GM21423 (cell line): Measurements from ENCODE around the gene ANKRD49.
A peak's percentile ranks its signal among the peaks of the same experiment; 100 is the strongest.
"Not testable (repeated sequence)": the region's sequence is repeated elsewhere in the genome, so short reads cannot be mapped to it uniquely, and the experiment has no call there.

ENCODE experiments used
- ATAC-seq: cut with Tn5 transposase; IDR thresholded peaks from one replicate; pipeline ENCODE4 v1.9.1; 2021; ENCODE audit warnings: mild to moderate bottlenecking, moderate library complexity; ENCODE audit not compliant: unreplicated experiment

The ANKRD49 gene

GRCh38 chr11:94504689-94505293 is 11.0 kb downstream of the ANKRD49 start:
- no peak for ATAC-seq

GRCh38 chr11:94506513-94506912 is 12.7 kb downstream of the ANKRD49 start:
- not testable (repeated sequence) for ATAC-seq

DNA sequence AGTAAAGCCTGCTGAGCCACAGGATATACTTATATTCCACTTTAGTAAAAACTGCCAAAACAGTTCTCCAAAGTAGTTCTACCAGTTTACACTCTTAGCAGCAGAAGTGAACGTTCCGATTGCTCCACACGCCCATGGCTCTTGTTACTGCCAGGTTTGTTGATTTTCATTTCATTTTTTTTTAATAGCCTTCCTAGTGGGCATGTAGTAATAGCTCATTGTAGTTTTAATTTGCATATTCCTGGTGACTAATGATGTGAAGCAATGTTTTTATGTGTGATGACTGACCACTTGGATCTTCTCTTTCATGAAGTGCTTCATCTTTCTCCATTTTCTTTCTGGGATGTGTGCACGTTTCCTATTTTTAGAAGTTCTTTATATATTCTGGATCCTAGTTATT is 13.7 kb downstream of the ANKRD49 start:
- no peak for ATAC-seq

GRCh38 chr11:94511932-94512781 is 18.4 kb downstream of the ANKRD49 start, which contains the start of gene C11orf97:
C11orf97 (plus strand) TSS chr11:94512461; CDS start chr11:94512529, 68 bp downstream.
- peak; percentile 86 for ATAC-seq

- ATAC-seq: no peak
These were observed 19.3 kb downstream of the ANKRD49 start for GRCh38 chr11:94513091-94513490.

DNA sequence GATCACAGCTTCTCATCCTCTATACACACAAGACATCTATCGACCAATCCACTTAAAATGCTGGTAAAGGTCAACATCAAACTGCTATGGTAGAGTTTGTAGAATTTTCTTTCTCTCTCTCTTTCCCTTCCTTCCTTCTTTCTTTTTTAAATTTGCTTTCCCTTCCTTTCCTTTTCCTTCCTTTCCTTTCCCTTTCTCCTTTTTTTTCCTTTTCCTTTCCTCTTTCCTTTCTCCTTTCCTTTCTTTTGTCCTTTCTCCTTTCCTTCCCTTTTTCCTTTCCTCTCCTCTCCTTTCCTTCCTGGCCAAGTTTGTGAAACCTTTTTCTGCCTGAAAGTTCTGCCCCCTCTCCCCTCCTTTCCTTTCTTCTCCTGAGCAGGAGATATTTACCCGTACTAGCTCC is 21.6 kb downstream of the ANKRD49 start:
- no peak for ATAC-seq

DNA sequence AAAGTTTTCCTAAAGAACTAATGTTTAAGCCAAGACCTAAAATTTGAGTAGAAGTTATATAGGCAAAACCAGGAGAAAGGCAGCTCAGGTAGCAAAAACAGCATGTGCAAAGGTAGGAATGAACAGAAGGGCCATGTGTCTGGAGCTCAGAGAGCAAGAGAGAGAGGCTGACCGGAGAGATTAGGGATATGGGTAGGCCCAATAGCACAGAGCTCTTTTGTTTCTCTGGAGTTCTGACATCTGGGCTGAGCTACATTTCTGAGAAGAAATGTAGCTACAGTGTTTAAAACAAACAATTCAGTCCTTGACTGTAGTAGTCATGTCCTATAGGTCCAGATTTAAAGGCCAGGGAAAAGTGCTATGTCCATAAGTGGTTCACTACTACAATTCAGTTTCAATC is 22.9 kb downstream of the ANKRD49 start:
- no peak for ATAC-seq

DNA sequence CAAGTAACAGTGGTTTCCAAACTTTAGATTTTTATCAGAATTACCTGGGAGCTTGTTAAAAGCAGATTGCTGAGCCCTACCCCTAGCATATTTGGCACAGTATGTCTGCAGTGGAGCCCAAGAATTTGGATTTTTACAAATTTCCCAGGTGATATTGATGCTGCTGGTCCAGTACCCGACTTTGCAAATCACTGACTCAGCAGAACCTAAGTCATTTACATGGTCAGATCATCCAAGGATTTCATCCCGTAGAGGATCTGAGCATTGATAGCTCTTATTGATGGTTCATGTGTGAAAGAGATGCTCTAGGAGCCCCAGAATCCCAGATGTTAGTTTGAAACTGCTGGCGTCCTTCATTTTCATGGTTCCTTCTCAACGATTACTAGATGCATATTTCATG is 24.5 kb downstream of the ANKRD49 start:
- no peak for ATAC-seq

DNA sequence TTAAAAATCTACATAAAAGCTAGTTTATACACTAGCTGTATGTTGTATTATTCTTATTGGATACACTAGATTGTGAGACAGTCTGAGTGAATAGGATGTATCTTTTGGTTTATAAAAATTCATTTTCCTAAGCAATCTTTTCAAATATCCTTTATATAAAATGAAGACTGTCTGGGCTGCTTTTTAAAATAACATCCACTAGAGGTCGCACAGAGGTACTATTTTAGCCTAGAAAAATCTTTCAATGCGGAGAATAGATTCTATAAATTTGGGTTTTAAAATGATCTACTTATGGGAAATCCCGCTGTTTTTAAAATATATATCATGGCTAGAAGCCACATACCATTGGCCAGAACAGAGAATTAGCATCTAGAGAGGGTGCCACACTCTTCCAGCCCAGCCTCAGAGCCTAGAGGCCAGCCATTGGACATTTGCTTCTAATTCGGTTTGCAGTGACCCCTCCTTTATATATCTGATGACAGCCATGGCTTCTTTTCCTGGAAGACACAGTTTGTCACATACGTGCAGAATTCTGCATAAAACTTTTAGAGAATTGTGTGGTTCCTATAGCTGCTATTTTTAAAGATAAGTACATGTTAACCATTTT is 25.8 kb downstream of the ANKRD49 start:
- ATAC-seq: peak; percentile 53

DNA sequence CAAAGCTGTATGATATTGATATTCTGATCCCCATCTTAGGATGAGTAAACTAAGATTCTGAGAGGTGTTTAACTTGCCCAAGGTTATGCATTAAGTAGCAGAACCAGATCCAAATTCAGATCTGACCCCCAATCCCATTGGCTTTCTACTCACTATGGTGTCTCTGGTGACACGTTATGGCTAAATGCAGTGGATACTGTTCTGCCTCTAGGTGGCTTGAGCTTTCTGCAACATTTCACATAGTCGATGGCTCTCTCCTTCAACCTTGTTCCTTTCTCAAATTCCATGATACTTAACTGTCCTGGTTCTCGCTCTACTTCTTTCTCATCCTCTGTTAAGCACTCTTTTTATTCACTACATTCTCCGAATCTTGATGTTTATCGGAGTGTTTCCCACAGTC is 27.9 kb downstream of the ANKRD49 start:
- ATAC-seq: no peak

- ATAC-seq: no peak
These were observed 30.6 kb downstream of the ANKRD49 start for GRCh38 chr11:94524341-94524740.

DNA sequence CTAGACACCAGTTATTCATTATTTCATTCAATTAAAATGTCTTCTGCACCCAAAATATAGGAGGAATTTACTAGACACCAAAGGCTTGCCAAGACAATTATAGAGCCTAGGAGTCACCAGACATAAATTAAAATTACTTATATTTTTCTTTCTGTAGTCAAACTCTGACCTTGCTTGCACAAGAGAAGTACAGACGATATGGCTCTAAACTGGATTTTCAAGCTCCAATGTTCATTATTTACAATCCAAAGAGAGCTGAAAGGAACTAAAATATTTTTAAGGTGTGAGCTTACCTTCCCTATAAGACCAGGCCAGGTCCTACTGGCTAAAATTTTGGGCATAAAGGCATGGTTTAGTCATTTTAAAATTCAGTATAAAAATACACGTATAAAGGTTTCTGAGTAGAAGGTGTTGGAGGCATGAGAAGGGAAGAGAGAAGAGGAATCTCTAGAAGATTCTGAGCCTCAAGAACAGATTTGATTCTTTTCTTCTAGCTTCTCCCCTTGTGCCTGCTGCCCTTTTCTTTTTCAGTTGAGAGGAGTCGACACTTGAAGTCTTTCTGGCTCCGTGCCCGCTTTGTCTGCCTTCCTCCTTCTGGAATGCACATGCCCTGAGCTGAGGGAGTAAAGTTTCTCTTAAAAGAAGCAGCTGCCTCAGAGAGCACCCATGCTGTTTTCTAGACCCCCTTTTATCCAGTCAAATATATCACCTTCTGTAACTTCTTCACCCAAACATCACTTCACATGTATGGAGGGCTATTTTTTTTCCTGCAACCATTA is 32.0 kb downstream of the ANKRD49 start:
- ATAC-seq: no peak

GRCh38 chr11:94526645-94527438 is 33.1 kb downstream of the ANKRD49 start:
- no peak for ATAC-seq

DNA sequence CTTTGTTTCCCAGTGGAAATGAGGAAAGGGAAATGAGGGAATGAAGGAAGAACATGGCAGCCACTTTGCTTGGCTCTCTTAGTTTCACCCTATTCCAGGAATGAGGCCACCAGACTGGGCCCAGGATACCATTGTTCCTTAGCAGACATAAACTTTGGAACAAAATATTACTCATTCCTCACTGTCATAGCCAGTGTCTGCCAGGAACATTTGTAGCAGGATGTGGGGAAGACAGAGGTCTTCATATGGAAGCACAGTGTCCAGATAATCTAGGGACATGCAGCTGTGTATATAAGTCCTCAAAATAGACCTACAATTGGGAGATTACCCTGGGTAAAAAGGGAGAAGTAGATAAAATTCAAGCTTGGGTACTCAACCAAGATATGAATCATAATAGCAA is 34.8 kb downstream of the ANKRD49 start:
- ATAC-seq: no peak

GRCh38 chr11:94532211-94532610 is 38.4 kb downstream of the ANKRD49 start:
- no peak for ATAC-seq

DNA sequence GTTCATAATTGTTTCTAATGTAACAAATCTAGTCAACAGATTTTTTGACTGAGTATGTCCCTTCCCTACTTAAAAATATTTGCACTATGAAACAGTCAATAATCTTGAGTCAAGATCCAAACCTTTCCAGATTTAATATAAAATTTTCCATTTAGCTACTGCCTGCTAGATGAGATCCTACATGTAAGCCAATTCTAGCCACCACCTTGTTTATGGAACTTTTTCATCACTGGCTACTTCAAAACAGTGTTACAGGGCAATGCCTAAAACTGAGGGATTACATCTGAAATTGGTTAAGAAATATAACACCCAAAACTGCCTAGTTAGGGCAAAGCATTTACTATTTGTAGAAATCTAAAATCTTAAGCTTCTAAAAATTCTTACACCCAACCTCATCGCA is 39.4 kb downstream of the ANKRD49 start:
- ATAC-seq: no peak

GRCh38 chr11:94533696-94534630 is 40.2 kb downstream of the ANKRD49 start:
- ATAC-seq: no peak

DNA sequence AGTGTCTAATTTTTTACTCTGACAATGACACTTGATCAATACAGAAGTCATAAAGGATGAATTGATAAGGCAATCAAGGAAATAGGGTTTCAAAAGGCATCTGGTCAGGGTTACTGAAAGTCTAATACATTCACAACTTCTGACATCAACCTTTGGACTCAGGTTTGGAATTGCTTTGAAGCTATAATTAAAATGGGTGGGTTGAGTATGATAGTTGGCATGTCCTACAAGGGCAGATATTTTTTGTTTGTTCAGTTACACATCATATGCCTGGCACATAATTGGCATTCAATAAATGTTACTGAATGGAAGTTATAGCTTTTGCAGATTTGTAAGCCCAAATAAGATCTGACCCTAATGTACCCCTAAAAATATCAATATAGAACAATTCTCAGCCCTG is 42.6 kb downstream of the ANKRD49 start:
- ATAC-seq: no peak

DNA sequence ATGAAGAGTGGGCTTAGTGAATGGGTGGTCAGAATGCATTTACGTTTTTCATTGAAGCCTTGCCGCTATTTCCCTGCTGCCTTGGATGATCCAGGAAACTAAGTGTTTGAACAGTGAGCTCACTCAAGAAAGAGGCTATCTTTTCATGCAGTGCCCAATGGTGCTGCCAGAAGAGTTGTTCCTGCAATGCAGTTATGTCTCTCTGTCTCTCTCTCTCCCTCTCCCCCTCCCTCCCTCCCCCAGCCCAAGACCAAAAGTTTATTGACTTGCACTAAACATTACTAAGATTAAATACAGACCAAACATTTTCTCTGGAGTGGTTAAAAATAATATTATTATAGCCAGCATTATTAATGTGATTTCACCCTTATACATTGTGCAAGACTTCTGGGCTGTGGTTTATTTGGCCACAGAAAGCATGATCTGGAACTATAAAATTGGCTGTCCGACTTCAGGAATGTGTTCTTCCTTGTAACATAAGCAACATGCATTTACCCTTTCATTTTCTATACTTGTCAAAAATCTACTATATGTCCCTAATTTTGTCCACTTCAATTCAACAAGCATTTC is 43.3 kb downstream of the ANKRD49 start:
- ATAC-seq: no peak
